HEK293 (cell line): ENCODE data around the gene AKT2.
A peak's percentile ranks its signal among the peaks of the same experiment; 100 is the strongest.

Experiments used
- CTCF ChIA-PET: fragments of 350-600 bp; formaldehyde crosslinking; extraction: SDS; loops from one replicate; lab custom pipeline; 2021; ENCODE audit warnings: antibody characterized with exemption; lab: Yijun Ruan, JAX
- POLR2A ChIA-PET: fragments of 300-600 bp; formaldehyde crosslinking; extraction: SDS; loops from one replicate; lab custom pipeline; 2020; ENCODE audit warnings: antibody characterized with exemption, inconsistent platforms; lab: Yijun Ruan, JAX
- H3K27ac ChIP-seq: fragments of 200-500 bp; sonication (Bioruptor generic); 2 replicates; pipeline ENCODE4 v1.5.1; 2014; ENCODE audit warnings: low read depth, low read length, control low read depth, inconsistent platforms; ENCODE audit errors: extremely low read depth
- H3K36me3 ChIP-seq, 2 experiments: fragments of 200-500 bp in 1 of 2; sonication (Bioruptor generic) in 1 of 2; 1 replicate in 1 of 2; 2 replicates in 1 of 2; pipeline ENCODE4 v1.5.1; 2014 to 2017; ENCODE audit warnings: inconsistent platforms in 2 of 2, low read length in 2 of 2; ENCODE audit not compliant: control insufficient read depth in 2 of 2, insufficient read depth in 1 of 2
- H3K4me1 ChIP-seq: fragments of 200-500 bp; sonication (Bioruptor generic); 2 replicates; pipeline ENCODE4 v1.5.1; 2014; ENCODE audit warnings: mild to moderate bottlenecking, low read length, inconsistent platforms; ENCODE audit not compliant: control insufficient read depth, insufficient read depth
- H3K4me3 ChIP-seq: 2 replicates; pipeline ENCODE4 v1.5.1; 2011; ENCODE audit warnings: low read depth, mild to moderate bottlenecking, control low read depth, low read length, moderate library complexity
- H3K9me3 ChIP-seq: fragments of 200-500 bp; sonication (Bioruptor generic); 2 replicates; pipeline ENCODE4 v1.5.1; 2014; ENCODE audit warnings: low read depth, low read length, inconsistent platforms; ENCODE audit not compliant: control insufficient read depth, insufficient read depth
- GLIS1 ChIP-seq: fragments of 450-650 bp; formaldehyde crosslinking; IDR thresholded peaks from 2 replicates; pipeline ENCODE4 v1.5.1; 2016; ENCODE audit warnings: missing biosample characterization, missing genetic modification characterization
- KLF9 ChIP-seq: fragments of 450-650 bp; formaldehyde crosslinking; IDR thresholded peaks from 2 replicates; pipeline ENCODE4 v1.5.1; 2016; ENCODE audit warnings: missing biosample characterization, missing genetic modification characterization, low read depth
- PRDM10 ChIP-seq: fragments of 450-650 bp; formaldehyde crosslinking; IDR thresholded peaks from 2 replicates; pipeline ENCODE4 v1.5.1; 2016; ENCODE audit warnings: missing biosample characterization, missing genetic modification characterization
- TRIM28 ChIP-seq: IDR thresholded peaks from 2 replicates; pipeline ENCODE4 v1.6.1; 2011; ENCODE audit warnings: low read length, control low read depth, borderline replicate concordance
- ZBTB1 ChIP-seq: fragments of 450-650 bp; formaldehyde crosslinking; IDR thresholded peaks from 2 replicates; pipeline ENCODE4 v1.5.1; 2016; ENCODE audit warnings: missing biosample characterization, missing genetic modification characterization
- ZBTB48 ChIP-seq: fragments of 450-650 bp; formaldehyde crosslinking; IDR thresholded peaks from 2 replicates; pipeline ENCODE4 v1.5.1; 2016; ENCODE audit warnings: missing biosample characterization, missing genetic modification characterization
- ZBTB8A ChIP-seq: fragments of 450-650 bp; formaldehyde crosslinking; IDR thresholded peaks from 2 replicates; pipeline ENCODE4 v1.5.1; 2016; ENCODE audit warnings: missing biosample characterization, missing genetic modification characterization
- ZFP37 ChIP-seq: fragments of 450-650 bp; formaldehyde crosslinking; IDR thresholded peaks from 2 replicates; pipeline ENCODE4 v1.5.1; 2016; ENCODE audit warnings: missing biosample characterization, missing genetic modification characterization
- ZNF157 ChIP-seq: fragments of 450-650 bp; formaldehyde crosslinking; IDR thresholded peaks from 2 replicates; pipeline ENCODE4 v1.5.1; 2016; ENCODE audit warnings: missing biosample characterization, missing genetic modification characterization
- ZNF214 ChIP-seq: fragments of 450-650 bp; formaldehyde crosslinking; IDR thresholded peaks from 2 replicates; pipeline ENCODE4 v1.5.1; 2017; ENCODE audit warnings: missing biosample characterization, mild to moderate bottlenecking, missing genetic modification characterization, borderline replicate concordance
- ZNF280D ChIP-seq: fragments of 450-650 bp; formaldehyde crosslinking; IDR thresholded peaks from 2 replicates; pipeline ENCODE4 v1.5.1; 2016; ENCODE audit warnings: missing biosample characterization, missing genetic modification characterization
- ZNF292 ChIP-seq: fragments of 450-650 bp; formaldehyde crosslinking; IDR thresholded peaks from 2 replicates; pipeline ENCODE4 v1.5.1; 2016; ENCODE audit warnings: low read depth, missing biosample characterization, missing genetic modification characterization, borderline replicate concordance
- ZNF391 ChIP-seq: fragments of 450-650 bp; formaldehyde crosslinking; IDR thresholded peaks from 2 replicates; pipeline ENCODE4 v1.5.1; 2016; ENCODE audit warnings: low read depth, missing biosample characterization, missing genetic modification characterization, borderline replicate concordance
- ZNF664 ChIP-seq: fragments of 450-650 bp; formaldehyde crosslinking; IDR thresholded peaks from 2 replicates; pipeline ENCODE4 v1.5.1; 2016; ENCODE audit warnings: missing biosample characterization, missing genetic modification characterization
- TF ChIP-seq, protein P1 (sequence below): fragments of 450-650 bp; formaldehyde crosslinking; IDR thresholded peaks from 2 replicates; pipeline ENCODE4 v1.5.1; 2016; ENCODE audit warnings: missing biosample characterization, missing genetic modification characterization

AKT2 gene

GRCh38 chr19:40264314-40265054 lies 20.7 kb downstream of the AKT2 start:
- H3K4me3 ChIP-seq, result no peak overlapping the region
- peaks cover 51 to 66% of the 10 kb centered on the region in 2 experiments for H3K36me3 ChIP-seq
- H3K27ac ChIP-seq, result no peak overlapping the region
- ChIA-PET CTCF (interaction anchor here (0.6 kb wide), 3 partner anchors 161 to 1052 kb away, joined by 3 to 4 read pairs (median 3); partner anchors contain the start of gene SERTAD1), POLR2A (no interaction called here)
- no peaks in the 10 kb centered on the region for H3K9me3 ChIP-seq
- TF ChIP-seq ZBTB48, result peak; percentile 23; the same call in 1 of the 2 replicates
- TF ChIP-seq ZBTB1 (tag by site-specific recombination), result no peak
- peaks cover 2% of the 10 kb centered on the region; the same call in 1 of the 2 replicates for H3K4me1 ChIP-seq

- CTCF ChIA-PET, result interaction anchor here (0.6 kb wide), 1 partner anchor 182 kb away, joined by 4 read pairs; no protein-coding TSS in a partner anchor
- POLR2A ChIA-PET, result no interaction called here
- H3K9me3 ChIP-seq, result no peaks in the 10 kb centered on the region
- no peak overlapping the region; the same call in 1 of the 2 replicates for H3K27ac ChIP-seq
- no peak for TF ChIP-seq ZNF214 (tag by site-specific recombination)
- no peak for TF ChIP-seq ZBTB8A
- no peak for TF ChIP-seq ZNF391 (tag by site-specific recombination)
- 0 out of 2 replicates have a peak, but pooled peaks have one; percentile 21 for TF ChIP-seq GLIS1 (tag by site-specific recombination)
- TF ChIP-seq PRDM10, result peak; percentile 55
- TF ChIP-seq TRIM28, result no peak
- TF ChIP-seq, protein P1, sequence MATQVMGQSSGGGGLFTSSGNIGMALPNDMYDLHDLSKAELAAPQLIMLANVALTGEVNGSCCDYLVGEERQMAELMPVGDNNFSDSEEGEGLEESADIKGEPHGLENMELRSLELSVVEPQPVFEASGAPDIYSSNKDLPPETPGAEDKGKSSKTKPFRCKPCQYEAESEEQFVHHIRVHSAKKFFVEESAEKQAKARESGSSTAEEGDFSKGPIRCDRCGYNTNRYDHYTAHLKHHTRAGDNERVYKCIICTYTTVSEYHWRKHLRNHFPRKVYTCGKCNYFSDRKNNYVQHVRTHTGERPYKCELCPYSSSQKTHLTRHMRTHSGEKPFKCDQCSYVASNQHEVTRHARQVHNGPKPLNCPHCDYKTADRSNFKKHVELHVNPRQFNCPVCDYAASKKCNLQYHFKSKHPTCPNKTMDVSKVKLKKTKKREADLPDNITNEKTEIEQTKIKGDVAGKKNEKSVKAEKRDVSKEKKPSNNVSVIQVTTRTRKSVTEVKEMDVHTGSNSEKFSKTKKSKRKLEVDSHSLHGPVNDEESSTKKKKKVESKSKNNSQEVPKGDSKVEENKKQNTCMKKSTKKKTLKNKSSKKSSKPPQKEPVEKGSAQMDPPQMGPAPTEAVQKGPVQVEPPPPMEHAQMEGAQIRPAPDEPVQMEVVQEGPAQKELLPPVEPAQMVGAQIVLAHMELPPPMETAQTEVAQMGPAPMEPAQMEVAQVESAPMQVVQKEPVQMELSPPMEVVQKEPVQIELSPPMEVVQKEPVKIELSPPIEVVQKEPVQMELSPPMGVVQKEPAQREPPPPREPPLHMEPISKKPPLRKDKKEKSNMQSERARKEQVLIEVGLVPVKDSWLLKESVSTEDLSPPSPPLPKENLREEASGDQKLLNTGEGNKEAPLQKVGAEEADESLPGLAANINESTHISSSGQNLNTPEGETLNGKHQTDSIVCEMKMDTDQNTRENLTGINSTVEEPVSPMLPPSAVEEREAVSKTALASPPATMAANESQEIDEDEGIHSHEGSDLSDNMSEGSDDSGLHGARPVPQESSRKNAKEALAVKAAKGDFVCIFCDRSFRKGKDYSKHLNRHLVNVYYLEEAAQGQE (tag by site-specific recombination), result peak; percentile 52; the same call in 1 of the 2 replicates
- peaks cover 50 to 63% of the 10 kb centered on the region in 2 experiments for H3K36me3 ChIP-seq
- peaks cover 3% of the 10 kb centered on the region; the same call in 1 of the 2 replicates for H3K4me1 ChIP-seq
- H3K4me3 ChIP-seq, result no peak overlapping the region
These were observed 21.5 kb downstream of the AKT2 start for GRCh38 chr19:40263440-40264313.

- ChIA-PET POLR2A (interaction anchor here (1.1 kb wide), 1 partner anchor 16 kb away, joined by 3 read pairs; no protein-coding TSS in a partner anchor), CTCF (interaction anchor here (0.7 kb wide), 1 partner anchor 372 kb away, joined by 3 read pairs; no protein-coding TSS in a partner anchor)
- Histone ChIP-seq H3K36me3 (peaks cover 41 to 73% of the 10 kb centered on the region in 2 experiments), H3K9me3 (no peaks in the 10 kb centered on the region), H3K27ac (no peak overlapping the region), H3K4me1 (peaks cover 3% of the 10 kb centered on the region; the same call in 1 of the 2 replicates), H3K4me3 (no peak overlapping the region)
- TF ChIP-seq KLF9 (tag by site-specific recombination) (0 out of 2 replicates have a peak, but pooled peaks have one; percentile 48), ZFP37 (0 out of 2 replicates have a peak, but pooled peaks have one; percentile 17), ZNF292 (no peak), ZNF157 (tag by site-specific recombination) (no peak), ZNF280D (peak; percentile 25; the same call in 1 of the 2 replicates), ZNF664 (tag by site-specific recombination) (peak; percentile 94)
These were observed 22.7 kb downstream of the AKT2 start for GRCh38 chr19:40262422-40262821.
